HEK293 (cell line): Measurements from ENCODE around the gene KATNB1.

Experiments used
- CTCF ChIA-PET: fragments of 350-600 bp; formaldehyde crosslinking; extraction: SDS; loops from one replicate; lab custom pipeline; 2021; ENCODE audit warnings: antibody characterized with exemption; lab: Yijun Ruan, JAX
- POLR2A ChIA-PET: fragments of 300-600 bp; formaldehyde crosslinking; extraction: SDS; loops from one replicate; lab custom pipeline; 2020; ENCODE audit warnings: antibody characterized with exemption, inconsistent platforms; lab: Yijun Ruan, JAX
- H3K27ac ChIP-seq: fragments of 200-500 bp; sonication (Bioruptor generic); 2 replicates; pipeline ENCODE4 v1.5.1; 2014; ENCODE audit warnings: low read depth, low read length, control low read depth, inconsistent platforms; ENCODE audit errors: extremely low read depth
- H3K36me3 ChIP-seq, 2 experiments: fragments of 200-500 bp in 1 of 2; sonication (Bioruptor generic) in 1 of 2; 1 replicate in 1 of 2; 2 replicates in 1 of 2; pipeline ENCODE4 v1.5.1; 2014 to 2017; ENCODE audit warnings: inconsistent platforms in 2 of 2, low read length in 2 of 2; ENCODE audit not compliant: control insufficient read depth in 2 of 2, insufficient read depth in 1 of 2
- H3K4me1 ChIP-seq: fragments of 200-500 bp; sonication (Bioruptor generic); 2 replicates; pipeline ENCODE4 v1.5.1; 2014; ENCODE audit warnings: mild to moderate bottlenecking, low read length, inconsistent platforms; ENCODE audit not compliant: control insufficient read depth, insufficient read depth
- H3K4me3 ChIP-seq: 2 replicates; pipeline ENCODE4 v1.5.1; 2011; ENCODE audit warnings: low read depth, mild to moderate bottlenecking, control low read depth, low read length, moderate library complexity
- H3K9me3 ChIP-seq: fragments of 200-500 bp; sonication (Bioruptor generic); 2 replicates; pipeline ENCODE4 v1.5.1; 2014; ENCODE audit warnings: low read depth, low read length, inconsistent platforms; ENCODE audit not compliant: control insufficient read depth, insufficient read depth
- KLF9 ChIP-seq: fragments of 450-650 bp; formaldehyde crosslinking; IDR thresholded peaks from 2 replicates; pipeline ENCODE4 v1.5.1; 2016; ENCODE audit warnings: missing biosample characterization, missing genetic modification characterization, low read depth
- RBAK ChIP-seq: fragments of 450-650 bp; formaldehyde crosslinking; IDR thresholded peaks from 2 replicates; pipeline ENCODE4 v1.5.1; 2016; ENCODE audit warnings: missing biosample characterization, missing genetic modification characterization
- SETDB1 ChIP-seq: IDR thresholded peaks from one replicate; pipeline ENCODE4 v1.6.1; 2017; ENCODE audit warnings: mild to moderate bottlenecking, low read length, moderate library complexity, mixed read lengths; ENCODE audit not compliant: insufficient read length
- ZIC2 ChIP-seq: fragments of 450-650 bp; formaldehyde crosslinking; IDR thresholded peaks from 2 replicates; pipeline ENCODE4 v1.5.1; 2016; ENCODE audit warnings: missing biosample characterization, missing genetic modification characterization
- ZNF132 ChIP-seq: fragments of 450-650 bp; formaldehyde crosslinking; IDR thresholded peaks from 2 replicates; pipeline ENCODE4 v1.5.1; 2017; ENCODE audit warnings: missing biosample characterization, missing genetic modification characterization, borderline replicate concordance
- ZNF155 ChIP-seq: fragments of 450-650 bp; formaldehyde crosslinking; IDR thresholded peaks from 2 replicates; pipeline ENCODE4 v1.5.1; 2016; ENCODE audit warnings: missing biosample characterization, missing genetic modification characterization
- ZNF175 ChIP-seq: fragments of 450-650 bp; formaldehyde crosslinking; IDR thresholded peaks from 2 replicates; pipeline ENCODE4 v1.5.1; 2016; ENCODE audit warnings: missing biosample characterization, missing genetic modification characterization
- ZNF221 ChIP-seq: fragments of 450-650 bp; formaldehyde crosslinking; IDR thresholded peaks from 2 replicates; pipeline ENCODE4 v1.5.1; 2017; ENCODE audit warnings: missing biosample characterization, missing genetic modification characterization, borderline replicate concordance
- ZNF37A ChIP-seq: fragments of 450-650 bp; IDR thresholded peaks from 2 replicates; pipeline ENCODE4 v1.5.1; 2018; ENCODE audit warnings: missing biosample characterization, missing genetic modification characterization
- ZNF48 ChIP-seq: fragments of 450-650 bp; formaldehyde crosslinking; IDR thresholded peaks from 2 replicates; pipeline ENCODE4 v1.5.1; 2016; ENCODE audit warnings: missing biosample characterization, missing genetic modification characterization
- ZNF510 ChIP-seq: fragments of 450-650 bp; formaldehyde crosslinking; IDR thresholded peaks from 2 replicates; pipeline ENCODE4 v1.5.1; 2018; ENCODE audit warnings: mild to moderate bottlenecking, missing genetic modification characterization, missing biosample characterization; ENCODE audit not compliant: insufficient replicate concordance
- TF ChIP-seq, protein P1 (sequence below): fragments of 450-650 bp; formaldehyde crosslinking; IDR thresholded peaks from 2 replicates; pipeline ENCODE4 v1.5.1; 2016; ENCODE audit warnings: missing biosample characterization, missing genetic modification characterization
- TF ChIP-seq, protein P2 (sequence below): IDR thresholded peaks from 2 replicates; pipeline ENCODE4 v1.6.1; 2011; ENCODE audit warnings: mild to moderate bottlenecking, low read depth, low read length, borderline replicate concordance
- TF ChIP-seq, protein P3 (sequence below): fragments of 450-650 bp; formaldehyde crosslinking; IDR thresholded peaks from 2 replicates; pipeline ENCODE4 v1.5.1; 2017; ENCODE audit warnings: missing biosample characterization, missing genetic modification characterization
- TF ChIP-seq, protein P4 (sequence below): fragments of 450-650 bp; formaldehyde crosslinking; IDR thresholded peaks from 2 replicates; pipeline ENCODE4 v1.5.1; 2016; ENCODE audit warnings: missing biosample characterization, missing genetic modification characterization
- TF ChIP-seq, protein P5 (sequence below): fragments of 450-650 bp; formaldehyde crosslinking; IDR thresholded peaks from 2 replicates; pipeline ENCODE4 v1.5.1; 2016; ENCODE audit warnings: missing biosample characterization, missing genetic modification characterization
- TF ChIP-seq, protein P6 (sequence below): fragments of 450-650 bp; formaldehyde crosslinking; IDR thresholded peaks from 2 replicates; pipeline ENCODE4 v1.5.1; 2016; ENCODE audit warnings: missing biosample characterization, missing genetic modification characterization
- TF ChIP-seq, protein P7 (sequence below): fragments of 450-650 bp; formaldehyde crosslinking; IDR thresholded peaks from 2 replicates; pipeline ENCODE4; 2016; ENCODE audit warnings: missing biosample characterization, missing genetic modification characterization

KATNB1 gene

DNA sequence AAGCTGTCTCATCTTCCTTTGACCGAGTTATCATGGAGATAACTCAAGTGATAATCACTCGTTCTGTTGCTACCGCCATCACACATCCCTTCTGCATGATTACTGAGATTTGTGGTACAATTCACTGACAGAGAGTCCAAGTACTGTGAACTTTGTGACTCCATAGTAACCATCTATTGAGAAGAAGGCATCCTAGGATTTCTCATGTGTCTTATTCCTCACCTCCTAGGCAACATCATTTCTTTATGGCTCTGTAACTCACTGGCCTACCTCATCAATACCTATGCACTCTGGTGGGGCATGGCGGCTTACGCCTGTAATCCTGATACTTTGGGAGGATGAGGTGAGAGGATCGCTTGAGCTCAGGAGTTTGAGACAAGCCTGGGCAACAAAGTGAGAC is 21.5 kb upstream of the KATNB1 start:
- TF ChIP-seq, protein P1, sequence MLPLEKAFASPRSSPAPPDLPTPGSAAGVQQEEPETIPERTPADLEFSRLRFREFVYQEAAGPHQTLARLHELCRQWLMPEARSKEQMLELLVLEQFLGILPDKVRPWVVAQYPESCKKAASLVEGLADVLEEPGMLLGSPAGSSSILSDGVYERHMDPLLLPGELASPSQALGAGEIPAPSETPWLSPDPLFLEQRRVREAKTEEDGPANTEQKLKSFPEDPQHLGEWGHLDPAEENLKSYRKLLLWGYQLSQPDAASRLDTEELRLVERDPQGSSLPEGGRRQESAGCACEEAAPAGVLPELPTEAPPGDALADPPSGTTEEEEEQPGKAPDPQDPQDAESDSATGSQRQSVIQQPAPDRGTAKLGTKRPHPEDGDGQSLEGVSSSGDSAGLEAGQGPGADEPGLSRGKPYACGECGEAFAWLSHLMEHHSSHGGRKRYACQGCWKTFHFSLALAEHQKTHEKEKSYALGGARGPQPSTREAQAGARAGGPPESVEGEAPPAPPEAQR (tag by site-specific recombination): no peak
- TF ChIP-seq ZNF132 (tag by site-specific recombination): no peak
- TF ChIP-seq, protein P2, sequence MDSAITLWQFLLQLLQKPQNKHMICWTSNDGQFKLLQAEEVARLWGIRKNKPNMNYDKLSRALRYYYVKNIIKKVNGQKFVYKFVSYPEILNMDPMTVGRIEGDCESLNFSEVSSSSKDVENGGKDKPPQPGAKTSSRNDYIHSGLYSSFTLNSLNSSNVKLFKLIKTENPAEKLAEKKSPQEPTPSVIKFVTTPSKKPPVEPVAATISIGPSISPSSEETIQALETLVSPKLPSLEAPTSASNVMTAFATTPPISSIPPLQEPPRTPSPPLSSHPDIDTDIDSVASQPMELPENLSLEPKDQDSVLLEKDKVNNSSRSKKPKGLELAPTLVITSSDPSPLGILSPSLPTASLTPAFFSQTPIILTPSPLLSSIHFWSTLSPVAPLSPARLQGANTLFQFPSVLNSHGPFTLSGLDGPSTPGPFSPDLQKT: no peak
- TF ChIP-seq ZNF221 (tag by site-specific recombination): no peak
- TF ChIP-seq KLF9 (tag by site-specific recombination): no peak

DNA sequence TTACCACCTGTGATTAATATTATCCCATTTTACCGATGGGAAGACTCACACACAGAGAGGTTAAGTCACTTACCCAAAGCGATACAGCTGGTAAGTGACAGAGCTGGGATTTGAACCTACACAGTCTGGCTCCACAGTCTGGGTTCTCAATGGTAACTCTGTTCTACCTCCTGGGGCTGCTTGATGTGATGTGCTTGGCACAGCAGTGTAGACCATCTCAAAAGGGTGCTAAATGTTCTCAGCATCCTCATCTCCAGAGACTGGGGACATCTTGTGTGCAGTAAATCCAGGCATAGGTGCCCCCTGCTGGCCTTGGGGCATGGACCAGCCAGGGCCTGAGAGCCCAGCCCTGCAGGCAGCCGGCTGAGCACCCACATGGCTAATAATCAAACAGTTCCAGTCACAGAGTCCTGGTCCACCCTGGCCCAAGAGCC is 15.4 kb upstream of the KATNB1 start:
- Histone ChIP-seq H3K4me3 (no peak overlapping the region), H3K27ac (no peak overlapping the region), H3K36me3 (no peaks in the 10 kb centered on the region), H3K9me3 (no peaks in the 10 kb centered on the region), H3K4me1 (no peaks in the 10 kb centered on the region)
- ChIA-PET CTCF (interaction anchor here (0.6 to 1.1 kb wide), 5 partner anchors 12 to 1350 kb away, joined by 3 to 4 read pairs (median 3); no protein-coding TSS in a partner anchor), POLR2A (no interaction called here)
- TF ChIP-seq, protein P3, sequence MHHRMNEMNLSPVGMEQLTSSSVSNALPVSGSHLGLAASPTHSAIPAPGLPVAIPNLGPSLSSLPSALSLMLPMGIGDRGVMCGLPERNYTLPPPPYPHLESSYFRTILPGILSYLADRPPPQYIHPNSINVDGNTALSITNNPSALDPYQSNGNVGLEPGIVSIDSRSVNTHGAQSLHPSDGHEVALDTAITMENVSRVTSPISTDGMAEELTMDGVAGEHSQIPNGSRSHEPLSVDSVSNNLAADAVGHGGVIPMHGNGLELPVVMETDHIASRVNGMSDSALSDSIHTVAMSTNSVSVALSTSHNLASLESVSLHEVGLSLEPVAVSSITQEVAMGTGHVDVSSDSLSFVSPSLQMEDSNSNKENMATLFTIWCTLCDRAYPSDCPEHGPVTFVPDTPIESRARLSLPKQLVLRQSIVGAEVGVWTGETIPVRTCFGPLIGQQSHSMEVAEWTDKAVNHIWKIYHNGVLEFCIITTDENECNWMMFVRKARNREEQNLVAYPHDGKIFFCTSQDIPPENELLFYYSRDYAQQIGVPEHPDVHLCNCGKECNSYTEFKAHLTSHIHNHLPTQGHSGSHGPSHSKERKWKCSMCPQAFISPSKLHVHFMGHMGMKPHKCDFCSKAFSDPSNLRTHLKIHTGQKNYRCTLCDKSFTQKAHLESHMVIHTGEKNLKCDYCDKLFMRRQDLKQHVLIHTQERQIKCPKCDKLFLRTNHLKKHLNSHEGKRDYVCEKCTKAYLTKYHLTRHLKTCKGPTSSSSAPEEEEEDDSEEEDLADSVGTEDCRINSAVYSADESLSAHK: no peak
- TF ChIP-seq, protein P4, sequence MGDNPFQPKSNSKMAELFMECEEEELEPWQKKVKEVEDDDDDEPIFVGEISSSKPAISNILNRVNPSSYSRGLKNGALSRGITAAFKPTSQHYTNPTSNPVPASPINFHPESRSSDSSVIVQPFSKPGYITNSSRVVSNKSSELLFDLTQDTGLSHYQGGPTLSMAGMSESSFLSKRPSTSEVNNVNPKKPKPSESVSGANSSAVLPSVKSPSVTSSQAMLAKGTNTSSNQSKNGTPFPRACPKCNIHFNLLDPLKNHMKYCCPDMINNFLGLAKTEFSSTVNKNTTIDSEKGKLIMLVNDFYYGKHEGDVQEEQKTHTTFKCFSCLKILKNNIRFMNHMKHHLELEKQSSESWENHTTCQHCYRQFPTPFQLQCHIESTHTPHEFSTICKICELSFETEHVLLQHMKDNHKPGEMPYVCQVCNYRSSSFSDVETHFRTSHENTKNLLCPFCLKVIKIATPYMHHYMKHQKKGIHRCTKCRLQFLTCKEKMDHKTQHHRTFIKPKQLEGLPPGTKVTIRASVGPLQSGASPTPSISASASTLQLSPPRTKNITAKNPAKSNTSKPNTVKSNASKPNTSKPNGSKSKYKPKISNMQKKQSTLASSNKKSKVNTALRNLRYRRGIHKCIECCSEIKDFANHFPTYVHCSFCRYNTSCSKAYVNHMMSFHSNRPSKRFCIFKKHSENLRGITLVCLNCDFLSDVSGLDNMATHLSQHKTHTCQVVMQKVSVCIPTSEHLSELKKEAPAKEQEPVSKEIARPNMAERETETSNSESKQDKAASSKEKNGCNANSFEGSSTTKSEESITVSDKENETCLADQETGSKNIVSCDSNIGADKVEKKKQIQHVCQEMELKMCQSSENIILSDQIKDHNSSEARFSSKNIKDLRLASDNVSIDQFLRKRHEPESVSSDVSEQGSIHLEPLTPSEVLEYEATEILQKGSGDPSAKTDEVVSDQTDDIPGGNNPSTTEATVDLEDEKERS (tag by site-specific recombination): no peak
- TF ChIP-seq ZNF510 (no peak), ZNF175 (no peak), ZNF132 (tag by site-specific recombination) (no peak), ZNF37A (tag by site-specific recombination) (no peak), ZNF155 (no peak), RBAK (tag by site-specific recombination) (no peak), SETDB1 (no peak), ZIC2 (tag by site-specific recombination) (peak; percentile 35), ZNF48 (tag by site-specific recombination) (no peak)
- TF ChIP-seq, protein P5, sequence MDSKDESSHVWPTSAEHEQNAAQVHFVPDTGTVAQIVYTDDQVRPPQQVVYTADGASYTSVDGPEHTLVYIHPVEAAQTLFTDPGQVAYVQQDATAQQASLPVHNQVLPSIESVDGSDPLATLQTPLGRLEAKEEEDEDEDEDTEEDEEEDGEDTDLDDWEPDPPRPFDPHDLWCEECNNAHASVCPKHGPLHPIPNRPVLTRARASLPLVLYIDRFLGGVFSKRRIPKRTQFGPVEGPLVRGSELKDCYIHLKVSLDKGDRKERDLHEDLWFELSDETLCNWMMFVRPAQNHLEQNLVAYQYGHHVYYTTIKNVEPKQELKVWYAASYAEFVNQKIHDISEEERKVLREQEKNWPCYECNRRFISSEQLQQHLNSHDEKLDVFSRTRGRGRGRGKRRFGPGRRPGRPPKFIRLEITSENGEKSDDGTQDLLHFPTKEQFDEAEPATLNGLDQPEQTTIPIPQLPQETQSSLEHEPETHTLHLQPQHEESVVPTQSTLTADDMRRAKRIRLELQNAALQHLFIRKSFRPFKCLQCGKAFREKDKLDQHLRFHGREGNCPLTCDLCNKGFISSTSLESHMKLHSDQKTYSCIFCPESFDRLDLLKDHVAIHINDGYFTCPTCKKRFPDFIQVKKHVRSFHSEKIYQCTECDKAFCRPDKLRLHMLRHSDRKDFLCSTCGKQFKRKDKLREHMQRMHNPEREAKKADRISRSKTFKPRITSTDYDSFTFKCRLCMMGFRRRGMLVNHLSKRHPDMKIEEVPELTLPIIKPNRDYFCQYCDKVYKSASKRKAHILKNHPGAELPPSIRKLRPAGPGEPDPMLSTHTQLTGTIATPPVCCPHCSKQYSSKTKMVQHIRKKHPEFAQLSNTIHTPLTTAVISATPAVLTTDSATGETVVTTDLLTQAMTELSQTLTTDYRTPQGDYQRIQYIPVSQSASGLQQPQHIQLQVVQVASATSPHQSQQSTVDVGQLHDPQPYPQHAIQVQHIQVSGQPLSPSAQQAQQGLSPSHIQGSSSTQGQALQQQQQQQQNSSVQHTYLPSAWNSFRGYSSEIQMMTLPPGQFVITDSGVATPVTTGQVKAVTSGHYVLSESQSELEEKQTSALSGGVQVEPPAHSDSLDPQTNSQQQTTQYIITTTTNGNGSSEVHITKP: no peak
- TF ChIP-seq, protein P6, sequence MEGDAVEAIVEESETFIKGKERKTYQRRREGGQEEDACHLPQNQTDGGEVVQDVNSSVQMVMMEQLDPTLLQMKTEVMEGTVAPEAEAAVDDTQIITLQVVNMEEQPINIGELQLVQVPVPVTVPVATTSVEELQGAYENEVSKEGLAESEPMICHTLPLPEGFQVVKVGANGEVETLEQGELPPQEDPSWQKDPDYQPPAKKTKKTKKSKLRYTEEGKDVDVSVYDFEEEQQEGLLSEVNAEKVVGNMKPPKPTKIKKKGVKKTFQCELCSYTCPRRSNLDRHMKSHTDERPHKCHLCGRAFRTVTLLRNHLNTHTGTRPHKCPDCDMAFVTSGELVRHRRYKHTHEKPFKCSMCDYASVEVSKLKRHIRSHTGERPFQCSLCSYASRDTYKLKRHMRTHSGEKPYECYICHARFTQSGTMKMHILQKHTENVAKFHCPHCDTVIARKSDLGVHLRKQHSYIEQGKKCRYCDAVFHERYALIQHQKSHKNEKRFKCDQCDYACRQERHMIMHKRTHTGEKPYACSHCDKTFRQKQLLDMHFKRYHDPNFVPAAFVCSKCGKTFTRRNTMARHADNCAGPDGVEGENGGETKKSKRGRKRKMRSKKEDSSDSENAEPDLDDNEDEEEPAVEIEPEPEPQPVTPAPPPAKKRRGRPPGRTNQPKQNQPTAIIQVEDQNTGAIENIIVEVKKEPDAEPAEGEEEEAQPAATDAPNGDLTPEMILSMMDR (tag by site-specific recombination): peak; percentile 74
- TF ChIP-seq, protein P7, sequence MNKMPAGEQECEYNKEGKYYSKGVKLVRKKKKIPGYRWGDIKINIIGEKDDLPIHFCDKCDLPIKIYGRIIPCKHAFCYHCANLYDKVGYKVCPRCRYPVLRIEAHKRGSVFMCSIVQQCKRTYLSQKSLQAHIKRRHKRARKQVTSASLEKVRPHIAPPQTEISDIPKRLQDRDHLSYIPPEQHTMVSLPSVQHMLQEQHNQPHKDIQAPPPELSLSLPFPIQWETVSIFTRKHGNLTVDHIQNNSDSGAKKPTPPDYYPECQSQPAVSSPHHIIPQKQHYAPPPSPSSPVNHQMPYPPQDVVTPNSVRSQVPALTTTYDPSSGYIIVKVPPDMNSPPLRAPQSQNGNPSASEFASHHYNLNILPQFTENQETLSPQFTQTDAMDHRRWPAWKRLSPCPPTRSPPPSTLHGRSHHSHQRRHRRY: no peak

More for the DNA sequence above, 21.5 kb upstream of the KATNB1 start:
- no peaks in the 10 kb centered on the region for H3K4me1 ChIP-seq
- no peak overlapping the region for H3K4me3 ChIP-seq
- H3K36me3 ChIP-seq: no peaks in the 10 kb centered on the region
- no peak overlapping the region for H3K27ac ChIP-seq
- H3K9me3 ChIP-seq: no peaks in the 10 kb centered on the region
- CTCF ChIA-PET: no interaction called here
- POLR2A ChIA-PET: interaction anchor here (0.6 kb wide), 2 partner anchors 171 to 424 kb away, joined by 4 to 7 read pairs; no protein-coding TSS in a partner anchor
